GM12891 (cell line): ENCODE data around the gene MTA3.

Source experiments
- POLR2A ChIP-seq: IDR thresholded peaks from 2 replicates; pipeline ENCODE4 v1.6.1; 2011; ENCODE audit warnings: low read depth, low read length, control low read depth
- SPI1 ChIP-seq: IDR thresholded peaks from 2 replicates; pipeline ENCODE4 v1.6.1; 2011; ENCODE audit warnings: low read depth, low read length, control low read depth

- TF ChIP-seq POLR2A (no peak), SPI1 (no peak)
These were observed 202.1 kb downstream of the MTA3 start for GRCh38 chr2:42770288-42771131.
